Activated T-helper 1 cell treated with Interleukin-2 at 50 U/mL for 16 hours (primary cell): ENCODE measurements around the gene NUTM1.
A peak's percentile ranks its signal among the peaks of the same experiment; 100 is the strongest.
"Not testable (repeated sequence)": the region's sequence is repeated elsewhere in the genome, so short reads cannot be mapped to it uniquely, and the experiment has no call there.

ENCODE experiments used
- DNase-seq: peaks from one replicate; pipeline ENCODE4 v3.0.0-alpha.2; 2020; ENCODE audit warnings: low read depth

Gene NUTM1

DNA sequence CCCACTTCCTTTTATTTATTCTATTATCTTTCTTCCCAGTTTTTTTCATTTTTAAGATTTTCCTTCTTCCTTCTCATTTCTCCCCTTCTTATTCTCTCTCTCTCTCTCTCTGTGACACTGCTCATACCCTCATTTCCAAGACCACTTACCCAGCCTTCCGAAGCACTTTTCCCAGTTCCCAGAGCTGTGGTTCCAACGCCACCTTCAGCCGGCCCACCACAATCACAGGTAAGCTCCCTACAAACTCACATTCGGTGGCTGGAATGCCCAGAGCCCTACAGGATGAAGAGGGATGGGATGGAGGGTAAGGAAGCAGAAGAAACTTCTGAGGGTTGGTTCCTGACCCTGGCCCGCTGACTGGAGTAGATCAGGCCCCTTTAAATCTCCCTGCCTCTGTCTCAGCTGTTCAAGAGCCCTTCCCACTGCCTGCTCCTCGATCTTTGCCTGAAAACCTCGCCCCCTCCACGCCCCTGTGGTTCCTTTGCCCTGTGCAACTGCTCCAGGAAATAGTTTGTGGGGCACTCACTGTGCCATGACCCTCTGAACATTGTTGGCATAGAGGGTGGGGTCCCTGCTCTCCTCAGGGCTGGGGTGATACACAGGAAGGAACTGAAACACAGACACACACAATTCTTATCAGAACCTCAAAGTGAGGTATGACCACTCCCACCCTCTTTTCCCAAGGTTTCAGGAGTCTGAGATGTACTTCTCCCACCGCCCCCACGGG, 19.1 kb downstream of the NUTM1 start:
- DNase-seq: no peak

DNA sequence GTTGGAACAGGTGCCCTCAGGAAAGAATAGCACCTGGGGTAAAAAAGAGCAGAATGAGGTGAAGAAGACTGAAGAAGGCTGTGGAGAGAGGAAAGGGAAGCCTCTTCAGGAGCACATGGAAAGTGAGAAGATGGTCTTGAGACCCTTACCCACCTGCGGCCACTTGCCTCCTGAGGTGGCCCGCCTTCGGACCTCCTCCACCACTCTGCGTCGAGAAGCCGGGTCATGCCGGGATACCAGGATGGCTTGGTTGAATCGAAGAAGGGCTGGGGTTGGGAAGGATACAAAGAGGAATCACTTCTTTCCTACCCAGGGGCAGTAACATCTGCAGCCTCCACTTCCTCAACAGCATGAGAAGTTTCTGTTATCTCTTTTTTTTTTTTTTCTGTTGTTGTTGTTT, 20.9 kb downstream of the NUTM1 start:
- DNase-seq: no peak

DNA sequence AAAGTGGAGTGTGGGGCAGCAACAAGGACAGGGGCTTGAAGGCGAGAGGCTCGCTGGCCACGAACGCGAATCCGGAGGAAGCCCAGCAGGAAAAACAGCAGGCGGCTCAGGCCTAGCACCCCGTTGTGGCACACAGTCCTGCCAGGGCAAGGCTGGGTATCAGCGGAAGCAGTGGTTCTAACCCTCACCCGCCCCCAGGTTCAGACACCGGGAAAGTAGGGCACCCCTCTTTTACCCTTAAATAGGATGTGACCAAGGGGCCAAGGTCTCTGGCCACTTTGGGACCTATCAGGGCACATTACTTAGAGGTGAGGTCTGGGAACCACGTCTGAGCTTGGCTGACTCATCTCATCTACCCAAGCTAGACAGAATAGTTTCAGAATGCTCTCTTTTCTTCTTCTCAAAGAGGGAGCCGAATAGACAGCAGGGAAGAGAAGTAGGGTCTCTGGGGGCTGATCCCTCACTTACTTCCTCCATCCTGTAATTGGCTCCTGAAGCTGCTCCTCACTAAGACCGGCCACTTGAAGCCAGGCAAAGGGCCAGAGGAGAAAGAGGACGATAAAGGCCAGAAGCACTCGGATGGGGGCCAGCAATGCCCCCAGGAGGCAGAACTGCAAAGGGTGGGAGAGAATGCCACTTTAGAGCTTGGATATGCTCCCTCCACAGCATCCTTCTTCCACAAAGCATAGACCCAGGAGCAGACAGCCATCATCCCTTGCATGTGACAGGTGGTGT, 22.1 kb downstream of the NUTM1 start:
- no peak for DNase-seq

DNA sequence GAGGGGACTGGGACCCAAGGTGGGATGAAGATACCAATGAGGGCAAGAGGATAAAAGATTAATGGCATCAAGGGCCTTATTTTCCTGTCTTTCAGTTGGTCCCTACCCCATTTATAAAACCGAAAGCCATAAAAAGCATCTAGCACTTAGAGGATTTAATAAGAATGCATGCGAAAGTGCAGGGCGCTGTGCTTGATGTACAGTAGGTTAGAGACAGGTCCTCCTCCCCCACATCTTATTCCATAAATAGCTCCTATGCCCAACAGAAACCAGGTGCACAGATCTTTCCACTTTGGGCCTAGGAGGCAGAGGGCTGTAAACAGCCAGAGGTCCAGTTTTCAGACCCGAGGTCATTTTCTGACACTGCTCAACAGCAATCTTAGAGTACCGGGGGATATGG, 22.7 kb downstream of the NUTM1 start:
- no peak for DNase-seq

DNA sequence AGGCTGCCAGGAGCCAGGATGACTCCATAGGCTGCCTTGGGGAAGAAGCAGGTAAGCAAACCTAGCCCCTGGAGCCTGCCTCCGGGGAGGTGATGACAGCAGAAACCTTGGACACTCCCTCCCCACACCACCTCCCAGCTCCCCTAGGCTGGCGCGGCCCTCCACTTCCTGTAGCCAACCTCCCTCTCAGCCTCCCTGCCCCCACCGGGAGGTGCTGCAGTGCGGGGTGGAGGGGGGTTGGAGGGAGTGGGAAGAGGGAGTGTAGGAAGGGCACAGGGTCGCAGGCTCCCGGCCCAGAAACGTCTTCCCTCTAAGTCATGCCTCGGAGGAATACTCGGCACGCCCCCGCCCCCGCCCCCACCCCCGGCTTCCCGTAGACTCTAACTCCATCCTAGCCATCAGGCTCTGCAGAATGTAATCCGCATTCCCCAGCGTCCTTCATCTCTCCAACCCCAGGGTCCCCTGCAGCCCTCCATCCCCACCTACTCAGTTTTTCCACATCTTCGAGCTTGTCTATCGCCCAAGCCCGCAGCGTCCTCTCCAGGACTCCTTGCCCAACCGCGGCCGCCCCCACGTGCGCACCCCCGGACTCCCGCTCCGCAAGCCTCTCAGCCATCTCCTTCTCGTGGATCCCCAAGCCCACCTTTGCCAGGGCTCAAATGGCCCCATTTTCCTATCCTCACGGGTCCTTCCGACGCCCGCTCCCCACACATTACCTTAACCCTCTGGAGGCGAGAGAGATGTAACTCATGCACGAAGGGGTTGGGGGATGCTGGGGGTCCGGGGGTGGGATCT, 23.4 kb downstream of the NUTM1 start:
- DNase-seq: peak; percentile 29

DNA sequence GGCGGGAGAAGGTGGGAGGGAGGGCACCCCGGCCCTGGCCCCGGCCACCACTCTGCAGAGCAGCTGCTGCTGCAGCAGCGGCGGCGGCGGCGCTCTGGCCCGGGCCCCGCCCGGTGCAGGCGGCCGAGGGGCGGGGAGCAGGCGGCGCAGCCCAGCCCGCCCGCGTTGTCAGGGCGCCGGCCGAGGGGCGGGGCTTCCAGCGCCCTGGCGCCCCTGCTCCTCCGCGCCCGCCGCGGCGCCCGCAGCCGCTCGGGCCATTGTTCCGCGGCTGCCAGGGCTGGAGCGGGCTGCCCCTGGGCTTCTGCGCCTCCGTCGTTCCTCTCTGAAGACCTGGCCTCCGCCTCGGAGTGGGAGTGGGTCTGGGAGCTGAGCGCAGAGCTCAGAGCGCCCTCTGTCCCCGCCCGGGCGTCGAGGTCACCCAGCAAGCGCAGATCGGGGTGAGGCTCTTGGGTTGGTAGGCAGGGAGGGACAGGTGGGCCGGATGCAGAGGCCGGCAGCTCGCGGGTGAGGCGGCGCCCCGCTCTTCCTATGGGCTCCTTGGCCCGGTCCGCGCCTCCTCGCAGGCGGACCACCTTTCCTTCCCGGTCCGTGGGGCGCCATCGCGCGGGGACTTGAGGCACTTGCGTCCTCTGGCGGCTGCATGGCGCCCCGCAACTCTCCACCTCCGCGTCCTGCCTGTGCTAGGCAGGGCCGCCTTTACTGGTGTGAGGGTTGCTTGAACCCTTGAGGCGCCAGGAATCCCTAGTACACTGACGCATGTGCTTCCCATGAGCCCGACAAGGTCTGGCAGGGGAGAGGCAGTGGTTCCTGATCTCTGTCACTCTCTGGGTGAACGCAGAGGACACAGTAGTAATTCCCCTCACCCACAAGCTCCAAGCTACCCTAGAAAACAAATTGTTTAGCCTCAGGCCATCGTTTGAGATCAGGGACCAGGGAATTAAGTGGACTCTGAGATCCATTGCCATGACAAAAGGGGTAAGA, 24.3 kb downstream of the NUTM1 start, which contains the start of gene LPCAT4:
Gene LPCAT4 (minus strand): TSS at position 96 of the 981 bp plus-strand sequence. CDS start 96 bp downstream, outside the sequence.
- DNase-seq: peak; percentile 87

DNA sequence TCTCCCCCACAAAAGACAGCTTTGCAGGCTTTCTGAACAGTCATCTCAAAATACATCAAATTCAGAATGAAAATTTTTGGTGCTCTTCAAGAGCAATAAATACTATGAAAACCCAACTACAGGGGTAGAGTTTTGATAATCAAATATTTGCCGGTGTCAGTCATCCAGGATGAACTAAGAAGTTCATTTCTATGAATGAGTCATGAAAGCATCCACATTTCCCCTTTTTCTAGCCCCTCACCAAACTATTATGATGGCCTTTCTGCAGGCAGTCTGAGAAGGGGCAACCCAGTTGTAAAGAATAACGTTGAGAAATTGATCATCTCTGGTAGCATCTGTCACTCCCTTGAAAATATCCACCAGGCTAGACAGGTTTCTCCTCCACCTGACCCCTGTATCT, 27.0 kb downstream of the NUTM1 start:
- no peak for DNase-seq

DNA sequence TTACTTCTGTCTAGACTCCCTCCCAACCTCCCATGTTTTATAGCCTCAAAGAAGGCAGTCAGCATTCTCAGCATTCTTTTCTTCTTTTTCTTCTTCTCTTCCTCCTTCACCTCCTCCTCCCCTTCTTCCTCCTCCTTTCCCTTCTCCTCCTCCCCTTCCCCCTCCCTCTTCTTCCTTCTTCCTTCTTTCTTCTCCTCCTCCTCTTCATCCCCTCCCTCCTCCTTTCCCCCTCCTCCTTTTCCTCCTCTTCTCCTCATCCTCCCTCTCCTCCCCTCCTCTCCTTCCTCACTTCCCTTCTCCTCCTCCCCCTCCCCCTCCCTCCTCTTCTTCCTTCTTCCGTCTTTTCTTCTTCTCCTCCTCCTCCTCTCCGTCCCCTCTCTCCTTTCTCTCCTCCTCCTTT, 27.5 kb downstream of the NUTM1 start:
- DNase-seq: no peak

DNA sequence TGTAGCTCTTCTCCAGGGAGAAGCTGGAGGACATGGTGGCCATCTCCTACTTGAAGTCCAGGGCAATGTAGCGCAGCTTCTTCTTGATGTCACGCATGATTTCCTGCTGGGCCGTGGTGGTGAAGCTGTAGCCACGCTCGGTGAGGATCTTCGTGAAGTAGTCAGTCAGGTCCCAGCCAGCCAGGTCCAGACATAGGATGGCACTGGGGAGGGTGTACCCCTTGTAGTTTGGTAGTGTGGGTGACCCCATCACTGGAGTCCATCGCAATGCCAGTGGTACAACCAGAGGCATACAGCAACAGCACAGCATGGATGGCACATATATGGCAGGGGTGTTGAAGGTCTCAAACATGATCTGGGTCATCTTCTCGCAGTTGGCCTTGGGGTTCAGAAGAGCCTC, 30.8 kb downstream of the NUTM1 start:
- DNase-seq: no peak

DNA sequence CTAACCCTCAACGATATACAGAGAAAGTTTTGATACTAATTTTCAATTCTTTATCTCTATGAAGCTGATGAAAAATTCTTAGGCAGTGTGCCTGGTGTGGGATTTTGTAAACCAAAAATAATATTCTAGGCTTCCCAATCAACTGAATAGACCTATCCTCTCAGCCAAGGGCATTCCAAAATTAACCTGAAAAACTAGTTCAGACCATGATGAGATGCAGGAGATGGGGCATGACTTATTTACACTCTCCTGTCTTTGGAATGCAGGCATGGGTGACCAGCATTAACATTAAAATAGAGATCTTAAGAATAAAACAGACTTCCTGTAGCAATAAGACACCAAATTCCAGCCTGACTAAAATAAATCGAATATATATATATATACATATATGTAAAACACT, 31.7 kb downstream of the NUTM1 start:
- DNase-seq: no peak

DNA sequence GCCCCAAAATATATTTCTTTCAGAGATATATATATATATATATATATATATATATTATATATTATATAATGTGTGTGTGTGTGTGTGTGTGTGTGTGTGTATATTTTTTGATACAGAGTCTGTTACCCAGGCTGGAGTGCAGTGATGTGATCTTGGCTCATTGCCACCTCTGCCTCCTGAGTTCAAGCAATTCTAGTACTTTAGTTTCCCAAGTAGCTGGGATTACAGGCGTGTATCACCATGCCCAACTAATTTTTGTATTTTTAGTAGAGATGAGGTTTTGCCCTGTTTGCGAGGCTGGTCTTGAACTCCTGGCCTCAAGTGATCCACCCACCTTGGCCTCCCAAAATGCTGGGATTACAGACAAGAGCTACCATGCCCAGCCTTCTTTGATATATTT, 32.4 kb downstream of the NUTM1 start:
- DNase-seq: not testable (repeated sequence)

DNA sequence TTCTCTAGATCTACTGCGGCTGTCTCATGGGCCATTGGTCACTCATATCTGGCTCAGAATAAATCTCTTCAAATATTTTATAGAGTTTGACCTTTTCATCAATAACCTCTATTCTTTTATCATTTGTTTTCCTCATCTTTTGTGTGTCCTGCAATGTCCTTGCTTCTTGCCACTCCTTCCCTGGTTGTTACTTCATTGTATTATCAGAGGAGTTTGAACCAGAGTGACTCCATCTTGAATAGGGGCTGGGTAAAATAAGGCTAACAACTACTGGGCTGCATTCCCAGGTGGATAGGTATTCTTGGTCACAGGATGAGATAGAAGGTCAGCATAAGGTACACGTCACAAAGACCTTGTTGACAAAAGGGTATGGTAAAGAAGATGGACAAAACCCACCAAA, 33.7 kb downstream of the NUTM1 start:
- no peak for DNase-seq

DNA sequence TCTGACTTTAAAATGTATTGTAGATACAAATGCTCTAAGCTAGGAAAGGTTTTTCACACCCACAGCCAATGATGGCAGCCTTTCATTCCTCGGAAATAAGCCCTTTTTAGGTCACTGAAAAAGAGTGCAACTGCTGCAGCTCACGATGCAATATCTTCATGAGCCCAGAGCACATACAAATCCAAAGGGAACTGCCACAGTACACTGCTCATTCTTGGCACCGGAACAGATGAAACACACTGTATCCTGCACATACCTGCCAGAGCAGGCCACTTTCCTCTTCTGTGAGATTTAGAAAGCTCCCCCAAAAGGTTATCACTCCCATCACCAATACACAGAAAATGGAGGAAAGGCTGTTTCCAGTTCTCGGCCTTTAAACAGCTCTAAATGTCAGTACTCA, 37.4 kb downstream of the NUTM1 start:
- DNase-seq: not testable (repeated sequence)

DNA sequence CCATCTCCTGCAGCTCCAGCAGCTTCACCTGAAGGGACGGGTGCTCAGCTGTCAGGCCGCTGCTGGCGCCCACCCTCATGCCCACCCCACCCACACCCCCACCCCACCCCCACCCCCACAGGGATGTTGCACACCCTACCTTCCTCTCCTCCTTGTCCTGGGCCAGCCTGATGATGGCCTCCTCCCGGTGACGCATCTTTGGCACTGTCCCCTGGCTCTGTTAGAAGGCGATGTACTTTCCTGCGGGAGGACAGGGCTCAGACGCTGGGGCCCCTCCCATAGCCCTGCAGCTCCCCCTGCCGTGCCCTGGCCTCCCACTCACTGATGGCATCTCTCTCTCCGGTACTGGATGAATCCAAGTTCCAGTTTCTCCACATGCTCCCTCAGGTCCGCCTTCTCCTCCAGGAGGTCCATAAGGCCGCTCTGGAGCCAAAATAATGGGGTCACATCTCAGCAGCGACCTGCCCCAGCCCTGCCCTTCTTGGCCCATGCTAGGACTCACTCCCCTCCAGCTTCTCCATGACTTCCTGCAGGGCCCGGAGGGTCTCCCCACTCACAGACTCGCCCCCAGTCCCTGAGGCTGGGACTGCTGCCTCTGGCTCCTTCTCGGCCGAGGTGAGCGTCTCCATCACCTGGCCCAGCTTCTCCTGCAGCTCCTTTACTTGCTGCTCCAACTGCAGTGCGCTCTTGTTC, 38.9 kb downstream of the NUTM1 start:
- DNase-seq: not testable (repeated sequence)

DNA sequence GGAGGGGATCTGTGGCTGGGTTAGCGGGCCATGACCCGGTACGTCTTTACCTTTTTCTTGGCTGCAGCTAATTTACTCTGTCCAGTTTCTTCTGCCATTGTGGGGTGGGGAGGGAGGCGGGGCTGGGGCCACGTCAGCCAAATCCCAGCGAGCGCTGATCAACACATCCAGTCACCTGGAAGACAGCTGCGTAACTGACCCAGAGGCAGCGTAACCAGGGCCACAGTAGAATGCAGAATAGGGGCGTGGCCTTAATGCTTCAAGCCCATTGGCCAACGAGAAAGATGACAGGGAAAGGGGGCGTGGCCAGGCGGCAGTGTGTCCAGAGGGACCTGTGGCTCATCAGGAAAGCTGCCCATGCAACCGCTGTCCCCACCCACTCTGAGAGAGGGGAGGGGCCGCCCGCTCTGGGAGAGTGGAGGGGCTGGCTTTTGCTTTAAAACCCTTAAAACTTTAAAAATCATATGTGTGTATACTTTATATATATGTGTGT, 46.5 kb downstream of the NUTM1 start:
- not testable (repeated sequence) for DNase-seq

DNA sequence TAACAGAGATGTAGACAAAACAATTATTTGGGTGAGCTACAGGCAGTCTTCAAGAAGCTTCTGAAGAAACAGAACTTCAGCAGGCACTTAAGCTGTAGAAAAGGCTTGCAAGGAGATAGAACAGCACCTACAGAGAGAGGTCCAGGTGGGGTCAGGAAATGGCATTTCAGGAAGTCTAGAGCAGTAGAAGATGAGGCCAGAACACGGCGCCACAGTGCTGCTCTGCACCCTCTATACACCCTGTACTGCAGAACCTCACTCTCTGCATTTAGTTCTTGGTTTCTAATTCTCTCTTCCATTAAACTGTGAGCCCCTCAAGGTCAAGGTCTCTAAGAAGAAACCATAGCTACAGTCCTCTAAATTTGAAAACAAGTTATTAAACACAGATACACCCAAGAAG, 49.9 kb downstream of the NUTM1 start:
- DNase-seq: not testable (repeated sequence)

DNA sequence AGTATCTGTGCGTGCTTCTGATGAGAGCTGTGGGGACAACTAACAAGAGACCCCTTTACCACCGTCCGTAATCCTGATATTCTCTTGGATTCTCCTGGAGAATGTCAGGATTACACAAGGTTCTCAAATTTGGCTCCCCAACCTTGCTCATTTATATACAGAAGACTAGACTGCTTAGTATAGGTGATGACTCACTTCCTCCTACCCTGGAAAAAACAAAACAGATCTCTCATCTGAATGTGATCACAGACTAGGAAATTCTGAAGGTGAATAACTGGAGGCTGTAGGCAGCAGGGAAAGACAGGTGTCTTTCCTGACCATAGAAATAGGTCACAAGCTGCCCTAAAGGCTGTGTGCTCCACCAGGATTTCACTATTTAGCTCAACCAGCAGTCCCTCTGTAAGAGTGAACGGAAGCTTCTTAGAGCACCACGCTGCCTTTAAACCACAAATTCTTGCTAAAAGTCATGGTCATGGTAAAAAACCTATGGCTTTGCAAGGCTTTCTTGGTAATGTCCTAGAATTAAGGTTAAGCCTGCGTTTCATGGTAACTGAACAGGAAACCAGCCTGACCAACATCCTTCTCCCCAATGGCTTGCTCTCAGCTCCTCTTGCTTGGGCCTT, 54.6 kb downstream of the NUTM1 start:
- not testable (repeated sequence) for DNase-seq

DNA sequence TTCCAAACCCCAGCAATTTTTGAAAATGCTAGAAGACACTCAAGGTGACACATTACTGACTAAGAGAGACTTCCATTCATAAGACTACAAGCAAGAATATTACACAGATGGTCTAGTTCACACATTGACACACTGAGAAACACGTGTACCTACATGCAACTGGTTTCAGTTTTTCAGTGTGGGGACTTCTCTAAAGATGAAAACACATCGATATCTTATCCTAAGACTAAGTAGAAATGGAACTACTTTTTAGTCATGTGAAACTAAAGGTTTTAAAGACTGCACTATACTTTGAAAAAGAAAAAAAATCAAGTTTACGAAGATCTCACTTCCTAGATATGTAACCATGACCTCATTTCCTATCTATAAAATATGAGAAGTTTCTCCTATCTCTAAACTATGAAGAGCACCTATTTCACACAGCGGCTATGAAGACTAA, 60.1 kb downstream of the NUTM1 start:
- not testable (repeated sequence) for DNase-seq

DNA sequence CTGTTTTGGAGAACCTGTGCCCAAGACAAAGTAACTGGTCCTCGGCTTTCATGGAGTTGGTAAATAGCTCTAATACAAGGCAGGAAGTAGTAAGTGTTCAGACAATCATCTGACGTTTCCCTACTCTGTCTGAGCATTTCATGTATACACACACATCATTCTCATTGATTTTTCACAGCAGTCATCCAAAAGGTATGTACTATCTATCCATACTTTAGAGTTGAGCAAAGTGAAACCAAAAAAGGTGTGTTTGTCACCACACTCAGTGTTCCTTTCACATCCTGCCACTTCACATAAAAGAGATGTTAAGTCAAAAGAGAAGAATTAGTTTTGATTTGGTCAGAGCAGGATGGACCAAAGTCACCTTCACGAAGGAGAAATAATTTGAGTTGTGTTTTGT, 60.8 kb downstream of the NUTM1 start:
- DNase-seq: not testable (repeated sequence)
